HG03432 (cell line): ENCODE data around the gene TTC9B.

Source experiments
- ATAC-seq: cut with Tn5 transposase; IDR thresholded peaks from one replicate; pipeline ENCODE4 v1.9.1; 2021; ENCODE audit warnings: mild to moderate bottlenecking, moderate library complexity; ENCODE audit not compliant: unreplicated experiment

TTC9B gene

GRCh38 chr19:40217934-40218890 lies at the start of gene TTC9B:
Gene TTC9B (minus strand): TSS chr19:40218384. CDS start chr19:40218381, 3 bp downstream.
- no peak for ATAC-seq

GRCh38 chr19:40267601-40267997 lies 49.4 kb upstream of the TTC9B start:
- no peak for ATAC-seq

GRCh38 chr19:40266912-40267600 lies 48.9 kb upstream of the TTC9B start:
- ATAC-seq = no peak

- ATAC-seq = no peak
These were observed 47.9 kb upstream of the TTC9B start for GRCh38 chr19:40266119-40266518.

GRCh38 chr19:40265763-40266099 lies 47.5 kb upstream of the TTC9B start:
- no peak for ATAC-seq

GRCh38 chr19:40265055-40265762 lies 47.0 kb upstream of the TTC9B start:
- ATAC-seq = no peak

GRCh38 chr19:40264314-40265054 lies 46.3 kb upstream of the TTC9B start:
- no peak for ATAC-seq

GRCh38 chr19:40263440-40264313 lies 45.5 kb upstream of the TTC9B start:
- no peak for ATAC-seq

GRCh38 chr19:40262422-40262821 lies 44.2 kb upstream of the TTC9B start:
- ATAC-seq = no peak

GRCh38 chr19:40261631-40262030 lies 43.4 kb upstream of the TTC9B start:
- ATAC-seq = no peak

- no peak for ATAC-seq
These were observed 38.9 kb upstream of the TTC9B start for GRCh38 chr19:40257096-40257517.

- ATAC-seq = no peak
These were observed 38.3 kb upstream of the TTC9B start for GRCh38 chr19:40256512-40256911.

- no peak for ATAC-seq
These were observed 37.5 kb upstream of the TTC9B start for GRCh38 chr19:40255619-40256166.

GRCh38 chr19:40254714-40255418 lies 36.7 kb upstream of the TTC9B start:
- ATAC-seq = no peak

- ATAC-seq = no peak
These were observed 35.5 kb upstream of the TTC9B start for GRCh38 chr19:40253611-40254092.

- ATAC-seq = no peak
These were observed 34.2 kb upstream of the TTC9B start for GRCh38 chr19:40252395-40252794.

GRCh38 chr19:40251991-40252390 lies 33.8 kb upstream of the TTC9B start:
- ATAC-seq = no peak

- no peak for ATAC-seq
These were observed 33.1 kb upstream of the TTC9B start for GRCh38 chr19:40251244-40251643.

GRCh38 chr19:40249781-40250180 lies 31.6 kb upstream of the TTC9B start:
- no peak for ATAC-seq
